Ishikawa (cell line): ENCODE measurements around the gene IGFBP7.

Experiments used
- EGR1 ChIP-seq: IDR thresholded peaks from 2 replicates; pipeline ENCODE4 v1.6.1; 2012
- RAD21 ChIP-seq: IDR thresholded peaks from 2 replicates; pipeline ENCODE4 v1.6.1; 2012; ENCODE audit warnings: low read depth
- TF ChIP-seq, protein P1 (sequence below): IDR thresholded peaks from 2 replicates; pipeline ENCODE4 v1.6.1; 2012; ENCODE audit warnings: low read depth, mild to moderate bottlenecking

DNA sequence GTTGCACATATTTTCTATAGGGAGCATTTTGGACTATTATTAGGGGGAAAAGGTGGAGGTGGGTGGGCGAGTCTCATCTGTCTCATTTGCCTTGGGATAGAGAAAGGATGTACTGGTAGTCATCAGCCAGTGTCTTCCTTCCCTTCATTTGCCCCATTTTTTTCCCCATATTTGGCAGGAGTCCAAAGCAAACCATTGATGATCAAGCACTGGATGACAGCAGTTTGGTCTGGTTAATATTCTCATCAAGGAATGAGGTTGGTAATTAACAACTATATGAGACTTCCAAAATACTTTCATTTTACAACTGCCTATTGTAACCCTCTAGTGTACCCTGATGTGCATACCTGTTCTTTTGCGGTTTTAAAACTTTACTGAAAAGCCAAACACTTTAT, 22.6 kb upstream of the IGFBP7 start:
- TF ChIP-seq EGR1 (no peak), RAD21 (no peak)
- TF ChIP-seq, protein P1, sequence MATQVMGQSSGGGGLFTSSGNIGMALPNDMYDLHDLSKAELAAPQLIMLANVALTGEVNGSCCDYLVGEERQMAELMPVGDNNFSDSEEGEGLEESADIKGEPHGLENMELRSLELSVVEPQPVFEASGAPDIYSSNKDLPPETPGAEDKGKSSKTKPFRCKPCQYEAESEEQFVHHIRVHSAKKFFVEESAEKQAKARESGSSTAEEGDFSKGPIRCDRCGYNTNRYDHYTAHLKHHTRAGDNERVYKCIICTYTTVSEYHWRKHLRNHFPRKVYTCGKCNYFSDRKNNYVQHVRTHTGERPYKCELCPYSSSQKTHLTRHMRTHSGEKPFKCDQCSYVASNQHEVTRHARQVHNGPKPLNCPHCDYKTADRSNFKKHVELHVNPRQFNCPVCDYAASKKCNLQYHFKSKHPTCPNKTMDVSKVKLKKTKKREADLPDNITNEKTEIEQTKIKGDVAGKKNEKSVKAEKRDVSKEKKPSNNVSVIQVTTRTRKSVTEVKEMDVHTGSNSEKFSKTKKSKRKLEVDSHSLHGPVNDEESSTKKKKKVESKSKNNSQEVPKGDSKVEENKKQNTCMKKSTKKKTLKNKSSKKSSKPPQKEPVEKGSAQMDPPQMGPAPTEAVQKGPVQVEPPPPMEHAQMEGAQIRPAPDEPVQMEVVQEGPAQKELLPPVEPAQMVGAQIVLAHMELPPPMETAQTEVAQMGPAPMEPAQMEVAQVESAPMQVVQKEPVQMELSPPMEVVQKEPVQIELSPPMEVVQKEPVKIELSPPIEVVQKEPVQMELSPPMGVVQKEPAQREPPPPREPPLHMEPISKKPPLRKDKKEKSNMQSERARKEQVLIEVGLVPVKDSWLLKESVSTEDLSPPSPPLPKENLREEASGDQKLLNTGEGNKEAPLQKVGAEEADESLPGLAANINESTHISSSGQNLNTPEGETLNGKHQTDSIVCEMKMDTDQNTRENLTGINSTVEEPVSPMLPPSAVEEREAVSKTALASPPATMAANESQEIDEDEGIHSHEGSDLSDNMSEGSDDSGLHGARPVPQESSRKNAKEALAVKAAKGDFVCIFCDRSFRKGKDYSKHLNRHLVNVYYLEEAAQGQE = no peak
